GM23338 (cell line): ENCODE measurements around the gene DLST. TPM values are rescaled to one million over a fixed set of nuclear protein-coding genes. Genes with fewer than 3 reads are reported as not detected.

Experiments used
- ATAC-seq: fragments of 200-7000 bp; cut with Tn5 transposase; 3 replicates; pipeline ENCODE4 v1.9.1; 2020
- DNase-seq: peaks from one replicate; pipeline ENCODE4 v3.0.0-alpha.2; 2015; ENCODE audit warnings: low spot score
- H2AFZ ChIP-seq: fragments of 200-600 bp; sonication (generic); 2 replicates; pipeline ENCODE4 v1.8.0; 2016; ENCODE audit warnings: antibody characterized with exemption, mild to moderate bottlenecking, moderate library complexity
- H3F3A ChIP-seq: fragments of 200-600 bp; sonication (generic); replicated peaks from 2 replicates; pipeline ENCODE4 v1.8.0; 2017; ENCODE audit warnings: antibody characterized with exemption, mixed run types, low read depth
- H3K27ac ChIP-seq: fragments of 200-600 bp; sonication (generic); 2 replicates; pipeline ENCODE4 v1.6.1; 2016; ENCODE audit warnings: low read depth
- H3K27me3 ChIP-seq: fragments of 200-600 bp; sonication (generic); 2 replicates; pipeline ENCODE4 v1.8.0; 2016; ENCODE audit warnings: mild to moderate bottlenecking, mixed run types, moderate library complexity; ENCODE audit not compliant: insufficient read depth
- H3K36me3 ChIP-seq: fragments of 200-600 bp; sonication (generic); 2 replicates; pipeline ENCODE4 v1.8.0; 2016; ENCODE audit warnings: mild to moderate bottlenecking; ENCODE audit not compliant: insufficient read depth
- H3K4me1 ChIP-seq: fragments of 200-600 bp; sonication (generic); 2 replicates; pipeline ENCODE4 v1.8.0; 2016; ENCODE audit warnings: mild to moderate bottlenecking, moderate library complexity; ENCODE audit not compliant: insufficient read depth
- H3K4me2 ChIP-seq: fragments of 200-600 bp; sonication (generic); 2 replicates; pipeline ENCODE4 v1.7.1; 2017; ENCODE audit warnings: mixed run types
- H3K4me3 ChIP-seq: fragments of 200-600 bp; sonication (generic); 2 replicates; pipeline ENCODE4 v1.6.1; 2016; ENCODE audit warnings: mixed run types
- H3K79me2 ChIP-seq: fragments of 200-600 bp; sonication (generic); replicated peaks from 2 replicates; pipeline ENCODE4 v1.8.0; 2017; ENCODE audit warnings: mild to moderate bottlenecking; ENCODE audit not compliant: insufficient read depth
- H3K9me2 ChIP-seq: fragments of 200-600 bp; sonication (generic); 2 replicates; pipeline ENCODE4 v1.8.0; 2017; ENCODE audit not compliant: insufficient read depth
- H4K20me1 ChIP-seq: fragments of 200-600 bp; sonication (generic); replicated peaks from 2 replicates; pipeline ENCODE4 v1.8.0; 2017; ENCODE audit warnings: mild to moderate bottlenecking; ENCODE audit not compliant: insufficient read depth
- H3K27ac Mint-ChIP-seq: 2 replicates; pipeline ENCODE4 v1.8.0; 2020; ENCODE audit warnings: inconsistent platforms, mild to moderate bottlenecking, moderate library complexity, mixed read lengths
- H3K27me3 Mint-ChIP-seq: 3 replicates; pipeline ENCODE4 v1.8.0; 2022; ENCODE audit warnings: low read depth, mild to moderate bottlenecking, moderate library complexity, mixed read lengths, inconsistent platforms; ENCODE audit not compliant: insufficient read depth, poor library complexity
- H3K36me3 Mint-ChIP-seq: 3 replicates; pipeline ENCODE4 v1.8.0; 2021; ENCODE audit warnings: low read depth, mild to moderate bottlenecking, inconsistent platforms, moderate library complexity, mixed read lengths
- H3K4me1 Mint-ChIP-seq: 3 replicates; pipeline ENCODE4 v1.8.0; 2020; ENCODE audit warnings: mild to moderate bottlenecking, inconsistent platforms, mixed read lengths
- H3K4me3 Mint-ChIP-seq: 3 replicates; pipeline ENCODE4 v1.8.0; 2021; ENCODE audit warnings: moderate library complexity, mild to moderate bottlenecking, inconsistent platforms, mixed read lengths
- H3K9me3 Mint-ChIP-seq: 3 replicates; pipeline ENCODE4 v1.8.0; 2020; ENCODE audit warnings: moderate library complexity, mild to moderate bottlenecking, inconsistent platforms, mixed read lengths
- CREB1 ChIP-seq: fragments of 250-450 bp; sonication (Bioruptor Pico); IDR thresholded peaks from 2 replicates; pipeline ENCODE4 v1.5.0; 2020; ENCODE audit warnings: low read depth, mild to moderate bottlenecking, moderate library complexity
- CTCF ChIP-seq, 2 experiments: fragments of 200-600 bp in 1 of 2; sonication (generic) in 1 of 2; conservative IDR thresholded peaks; 2 replicates each; pipeline versions ENCODE4 v1.5.1 to v1.6.1; 2016 to 2017; ENCODE audit warnings: antibody characterized with exemption in 2 of 2, low read depth in 2 of 2, mild to moderate bottlenecking in 2 of 2, moderate library complexity in 1 of 2
- ETS1 ChIP-seq: IDR thresholded peaks from 2 replicates; pipeline ENCODE4 v1.6.1; 2016; ENCODE audit warnings: antibody characterized with exemption
- POLR2AphosphoS5 ChIP-seq: IDR thresholded peaks from 2 replicates; pipeline ENCODE4 v1.6.1; 2016; ENCODE audit warnings: antibody characterized with exemption, low read depth
- polyA plus RNA-seq: library from polyadenylated mRNA; unstranded; fragments of >200 nt; fragmentation: Nextera tagmentation; extraction: Ambion mirVana; gene quantifications from 2 replicates; pipeline ENCODE4 v1.2.1, GENCODE V29; 2016
- total RNA-seq: library from RNA; depleted of rRNA; stranded (reverse); fragments of >200 nt; shearing (Covaris generic); gene quantifications from 2 replicates; pipeline ENCODE4 v1.2.3, GENCODE V29; 2014
- TF ChIP-seq, protein P1 (sequence below): fragments of 250-450 bp; sonication (Bioruptor Pico); IDR thresholded peaks from 2 replicates; pipeline ENCODE4 v1.5.0; 2020; ENCODE audit warnings: mild to moderate bottlenecking, moderate library complexity

DLST gene
- total and polyA plus RNA-seq, 2 experiments from 2014 or later, result 11.2 to 106 TPM

DNA sequence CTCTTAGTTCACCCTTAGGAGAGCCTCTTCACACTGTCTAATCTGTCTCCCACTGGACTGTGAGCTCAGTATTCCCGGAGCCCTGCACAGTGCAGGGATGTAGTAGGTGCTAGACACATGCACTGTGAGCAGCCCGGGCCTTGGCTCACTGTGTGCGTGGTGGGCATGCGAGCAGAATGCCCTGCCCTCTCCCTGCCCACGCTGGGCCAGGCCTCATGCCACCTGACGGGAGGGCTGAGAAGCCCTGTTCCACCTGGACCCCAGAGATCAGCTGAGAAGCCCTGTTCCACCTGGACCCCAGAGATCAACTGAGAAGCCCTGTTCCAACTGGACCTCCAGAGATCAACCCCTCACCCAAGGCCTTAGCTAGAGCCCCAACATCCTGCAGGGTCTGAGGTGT, 30.4 kb downstream of the DLST start:
- Histone ChIP-seq H3K4me3 (no peak overlapping the region), H3F3A (no peaks in the 10 kb centered on the region), H3K9me2 (no peaks in the 10 kb centered on the region), H3K27me3 (no peaks in the 10 kb centered on the region), H3K36me3 (no peaks in the 10 kb centered on the region), H3K4me2 (no peak overlapping the region), H2AFZ (no peak overlapping the region), H3K79me2 (no peaks in the 10 kb centered on the region), H3K4me1 (no peaks in the 10 kb centered on the region), H4K20me1 (0 out of 2 replicates have a peak, but pooled peaks cover 4% of the 10 kb centered on the region), H3K27ac (no peak overlapping the region)
- TF ChIP-seq CREB1 (CRISPR knock-in tag), result no peak
- TF ChIP-seq, protein P1, sequence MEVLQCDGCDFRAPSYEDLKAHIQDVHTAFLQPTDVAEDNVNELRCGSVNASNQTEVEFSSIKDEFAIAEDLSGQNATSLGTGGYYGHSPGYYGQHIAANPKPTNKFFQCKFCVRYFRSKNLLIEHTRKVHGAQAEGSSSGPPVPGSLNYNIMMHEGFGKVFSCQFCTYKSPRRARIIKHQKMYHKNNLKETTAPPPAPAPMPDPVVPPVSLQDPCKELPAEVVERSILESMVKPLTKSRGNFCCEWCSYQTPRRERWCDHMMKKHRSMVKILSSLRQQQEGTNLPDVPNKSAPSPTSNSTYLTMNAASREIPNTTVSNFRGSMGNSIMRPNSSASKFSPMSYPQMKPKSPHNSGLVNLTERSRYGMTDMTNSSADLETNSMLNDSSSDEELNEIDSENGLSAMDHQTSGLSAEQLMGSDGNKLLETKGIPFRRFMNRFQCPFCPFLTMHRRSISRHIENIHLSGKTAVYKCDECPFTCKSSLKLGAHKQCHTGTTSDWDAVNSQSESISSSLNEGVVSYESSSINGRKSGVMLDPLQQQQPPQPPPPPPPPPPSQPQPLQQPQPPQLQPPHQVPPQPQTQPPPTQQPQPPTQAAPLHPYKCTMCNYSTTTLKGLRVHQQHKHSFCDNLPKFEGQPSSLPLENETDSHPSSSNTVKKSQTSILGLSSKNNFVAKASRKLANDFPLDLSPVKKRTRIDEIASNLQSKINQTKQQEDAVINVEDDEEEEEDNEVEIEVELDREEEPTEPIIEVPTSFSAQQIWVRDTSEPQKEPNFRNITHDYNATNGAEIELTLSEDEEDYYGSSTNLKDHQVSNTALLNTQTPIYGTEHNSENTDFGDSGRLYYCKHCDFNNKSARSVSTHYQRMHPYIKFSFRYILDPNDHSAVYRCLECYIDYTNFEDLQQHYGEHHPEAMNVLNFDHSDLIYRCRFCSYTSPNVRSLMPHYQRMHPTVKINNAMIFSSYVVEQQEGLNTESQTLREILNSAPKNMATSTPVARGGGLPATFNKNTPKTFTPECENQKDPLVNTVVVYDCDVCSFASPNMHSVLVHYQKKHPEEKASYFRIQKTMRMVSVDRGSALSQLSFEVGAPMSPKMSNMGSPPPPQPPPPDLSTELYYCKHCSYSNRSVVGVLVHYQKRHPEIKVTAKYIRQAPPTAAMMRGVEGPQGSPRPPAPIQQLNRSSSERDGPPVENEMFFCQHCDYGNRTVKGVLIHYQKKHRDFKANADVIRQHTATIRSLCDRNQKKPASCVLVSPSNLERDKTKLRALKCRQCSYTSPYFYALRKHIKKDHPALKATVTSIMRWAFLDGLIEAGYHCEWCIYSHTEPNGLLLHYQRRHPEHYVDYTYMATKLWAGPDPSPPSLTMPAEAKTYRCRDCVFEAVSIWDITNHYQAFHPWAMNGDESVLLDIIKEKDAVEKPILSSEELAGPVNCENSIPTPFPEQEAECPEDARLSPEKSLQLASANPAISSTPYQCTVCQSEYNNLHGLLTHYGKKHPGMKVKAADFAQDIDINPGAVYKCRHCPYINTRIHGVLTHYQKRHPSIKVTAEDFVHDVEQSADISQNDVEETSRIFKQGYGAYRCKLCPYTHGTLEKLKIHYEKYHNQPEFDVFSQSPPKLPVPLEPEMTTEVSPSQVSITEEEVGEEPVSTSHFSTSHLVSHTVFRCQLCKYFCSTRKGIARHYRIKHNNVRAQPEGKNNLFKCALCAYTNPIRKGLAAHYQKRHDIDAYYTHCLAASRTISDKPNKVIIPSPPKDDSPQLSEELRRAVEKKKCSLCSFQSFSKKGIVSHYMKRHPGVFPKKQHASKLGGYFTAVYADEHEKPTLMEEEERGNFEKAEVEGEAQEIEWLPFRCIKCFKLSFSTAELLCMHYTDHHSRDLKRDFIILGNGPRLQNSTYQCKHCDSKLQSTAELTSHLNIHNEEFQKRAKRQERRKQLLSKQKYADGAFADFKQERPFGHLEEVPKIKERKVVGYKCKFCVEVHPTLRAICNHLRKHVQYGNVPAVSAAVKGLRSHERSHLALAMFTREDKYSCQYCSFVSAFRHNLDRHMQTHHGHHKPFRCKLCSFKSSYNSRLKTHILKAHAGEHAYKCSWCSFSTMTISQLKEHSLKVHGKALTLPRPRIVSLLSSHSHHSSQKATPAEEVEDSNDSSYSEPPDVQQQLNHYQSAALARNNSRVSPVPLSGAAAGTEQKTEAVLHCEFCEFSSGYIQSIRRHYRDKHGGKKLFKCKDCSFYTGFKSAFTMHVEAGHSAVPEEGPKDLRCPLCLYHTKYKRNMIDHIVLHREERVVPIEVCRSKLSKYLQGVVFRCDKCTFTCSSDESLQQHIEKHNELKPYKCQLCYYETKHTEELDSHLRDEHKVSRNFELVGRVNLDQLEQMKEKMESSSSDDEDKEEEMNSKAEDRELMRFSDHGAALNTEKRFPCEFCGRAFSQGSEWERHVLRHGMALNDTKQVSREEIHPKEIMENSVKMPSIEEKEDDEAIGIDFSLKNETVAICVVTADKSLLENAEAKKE (CRISPR knock-in tag), result no peak
- TF ChIP-seq POLR2AphosphoS5, result no peak
- TF ChIP-seq ETS1, result no peak
- TF ChIP-seq CTCF (conservative IDR thresholded peaks at IDR 0.05; ENCODE audit: low read depth in 2 of 2), result no peak
- no peaks in the 10 kb centered on the region; the same call in 2 of the 3 replicates for H3K36me3 Mint-ChIP-seq
- H3K4me1 Mint-ChIP-seq, result no peaks in the 10 kb centered on the region
- no peak overlapping the region for H3K4me3 Mint-ChIP-seq
- no peaks in the 10 kb centered on the region for H3K9me3 Mint-ChIP-seq
- H3K27ac Mint-ChIP-seq, result peak overlapping the region; percentile 65
- peaks cover 5% of the 10 kb centered on the region for H3K27me3 Mint-ChIP-seq
- ATAC-seq (no peak), DNase-seq (no peak)
